Tibial nerve (tissue), 4 donors: ENCODE measurements around the gene CD300LF. TPM values are rescaled to one million over a fixed set of nuclear protein-coding genes. Genes with fewer than 3 reads are reported as not detected.
A peak's percentile ranks its signal among the peaks of the same experiment; 100 is the strongest.

Experiments
- DNase-seq, 2 donors: peaks; one replicate each; pipeline ENCODE4 v3.0.0-alpha.2; 2019; ENCODE audit warnings: low spot score in 2 of 2
- H3K27ac ChIP-seq, 4 donors: fragments of 200-600 bp; sonication (generic) in 3 of 4; one replicate each; pipeline ENCODE4 v1.5.1; 2017 to 2019; ENCODE audit warnings: mild to moderate bottlenecking in 1 of 4
- H3K27me3 ChIP-seq, 2 donors: fragments of 200-600 bp; sonication (generic) in 1 of 2; one replicate each; pipeline versions ENCODE4 v1.5.1 to v1.6.0; 2017 to 2019
- H3K36me3 ChIP-seq, 3 donors: fragments of 200-600 bp; sonication (generic); one replicate each; pipeline ENCODE4 v1.5.1; 2018 to 2019
- H3K4me1 ChIP-seq, 4 donors: fragments of 200-600 bp; sonication (generic) in 3 of 4; one replicate each; pipeline ENCODE4 v1.5.1; 2017 to 2019
- H3K4me3 ChIP-seq, 4 donors: fragments of 200-600 bp; sonication (generic) in 3 of 4; one replicate each; pipeline ENCODE4 v1.5.1; 2017 to 2019; ENCODE audit warnings: mild to moderate bottlenecking in 1 of 4, moderate library complexity in 1 of 4
- H3K9me3 ChIP-seq, 4 donors: fragments of 200-600 bp; sonication (generic) in 3 of 4; one replicate each; pipeline ENCODE4 v1.5.1; 2017 to 2019
- EP300 ChIP-seq, 2 donors: sonication (generic); formaldehyde crosslinking; IDR thresholded peaks; one replicate each; pipeline ENCODE4 v1.6.1; 2017; ENCODE audit warnings: antibody characterized with exemption in 2 of 2, mild to moderate bottlenecking in 1 of 2
- POLR2A ChIP-seq, 2 donors: fragments of 450-650 bp; IDR thresholded peaks; one replicate each; pipeline ENCODE4 v1.6.1; 2017; ENCODE audit warnings: antibody characterized with exemption in 2 of 2, mild to moderate bottlenecking in 2 of 2, moderate library complexity in 2 of 2
- WGBS, 2 donors: methylation state at CpG; one replicate each; pipeline ENCODE4 v1.1.5; 2018; 5-methylcytosine and 5-hydroxymethylcytosine counted together
- total RNA-seq, 4 donors: library from RNA; depleted of rRNA; stranded (reverse); fragments of >200 nt; gene quantifications; one replicate each; pipeline ENCODE4 v1.1.0, GENCODE V29; 2016
- TF ChIP-seq, protein P1 (sequence below), 5 experiments: fragments of 200-600 bp in 3 of 5; fragments of 450-650 bp in 2 of 5; sonication (generic) in 3 of 5; IDR thresholded peaks; one replicate each; pipeline ENCODE4 v1.5.1; 2016 to 2019; ENCODE audit warnings: antibody characterized with exemption in 5 of 5, mild to moderate bottlenecking in 3 of 5, moderate library complexity in 2 of 5

CD300LF gene
- total RNA-seq, 4 donors from 2014 or later = 2.1 TPM; not detected in 3

DNA sequence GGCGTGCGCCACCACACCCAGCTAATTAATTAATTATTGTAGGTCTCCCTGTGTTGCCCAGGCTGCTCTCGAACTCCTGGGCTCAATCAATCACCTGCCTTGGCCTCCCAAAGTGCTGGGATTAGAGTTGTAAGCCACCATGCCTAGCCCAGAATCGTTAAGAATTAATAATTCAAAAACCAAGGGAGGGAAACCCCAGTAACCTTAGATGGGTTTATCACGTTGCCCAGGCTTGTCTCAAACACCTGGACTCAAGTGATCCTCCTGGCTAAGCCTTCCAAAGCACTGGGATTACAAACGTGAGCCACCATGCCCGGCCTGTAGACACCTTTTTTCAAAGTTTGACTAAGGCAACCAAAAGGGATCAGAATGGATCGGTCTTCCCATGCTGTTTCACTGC is 21.6 kb downstream of the CD300LF start:
- 79 to 84% methylated on average over 8 of the region's 8 CpGs for WGBS, 2 donors
- no peaks in the 10 kb centered on the region for H3K27me3 ChIP-seq
- no peaks in the 10 kb centered on the region for H3K4me1 ChIP-seq
- H3K9me3 ChIP-seq = no peaks in the 10 kb centered on the region
- TF ChIP-seq, protein P1, sequence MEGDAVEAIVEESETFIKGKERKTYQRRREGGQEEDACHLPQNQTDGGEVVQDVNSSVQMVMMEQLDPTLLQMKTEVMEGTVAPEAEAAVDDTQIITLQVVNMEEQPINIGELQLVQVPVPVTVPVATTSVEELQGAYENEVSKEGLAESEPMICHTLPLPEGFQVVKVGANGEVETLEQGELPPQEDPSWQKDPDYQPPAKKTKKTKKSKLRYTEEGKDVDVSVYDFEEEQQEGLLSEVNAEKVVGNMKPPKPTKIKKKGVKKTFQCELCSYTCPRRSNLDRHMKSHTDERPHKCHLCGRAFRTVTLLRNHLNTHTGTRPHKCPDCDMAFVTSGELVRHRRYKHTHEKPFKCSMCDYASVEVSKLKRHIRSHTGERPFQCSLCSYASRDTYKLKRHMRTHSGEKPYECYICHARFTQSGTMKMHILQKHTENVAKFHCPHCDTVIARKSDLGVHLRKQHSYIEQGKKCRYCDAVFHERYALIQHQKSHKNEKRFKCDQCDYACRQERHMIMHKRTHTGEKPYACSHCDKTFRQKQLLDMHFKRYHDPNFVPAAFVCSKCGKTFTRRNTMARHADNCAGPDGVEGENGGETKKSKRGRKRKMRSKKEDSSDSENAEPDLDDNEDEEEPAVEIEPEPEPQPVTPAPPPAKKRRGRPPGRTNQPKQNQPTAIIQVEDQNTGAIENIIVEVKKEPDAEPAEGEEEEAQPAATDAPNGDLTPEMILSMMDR (IDR thresholded peaks at IDR 0.05) = no peak
- TF ChIP-seq POLR2A (IDR thresholded peaks at IDR 0.05) (no peak), EP300 (IDR thresholded peaks at IDR 0.05) (no peak)
- peak overlapping the region in 2 of 4 donors; percentile 30 to 52 for H3K27ac ChIP-seq
- no peak overlapping the region for H3K4me3 ChIP-seq
- H3K36me3 ChIP-seq = no peaks in the 10 kb centered on the region
- no peak for DNase-seq

DNA sequence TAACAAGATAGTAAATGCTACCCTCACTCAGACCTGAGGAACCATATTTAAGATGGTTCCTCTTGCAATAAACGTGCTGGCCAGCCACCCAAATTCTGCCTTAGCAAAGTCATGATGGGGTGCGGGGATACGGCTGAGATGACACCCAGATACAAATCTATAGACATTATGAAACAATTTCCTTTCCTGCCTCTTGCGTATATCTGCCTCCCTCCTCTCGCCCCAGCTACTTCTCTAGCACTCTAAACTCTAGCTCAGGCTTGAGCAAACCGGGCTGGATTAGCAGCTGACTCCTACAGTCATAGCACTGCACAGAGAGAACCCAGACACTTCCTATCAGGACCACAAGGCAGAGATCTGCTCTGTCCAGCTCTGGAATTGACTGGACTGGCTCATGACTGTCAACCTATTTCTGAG is 22.3 kb downstream of the CD300LF start:
- H3K4me1 ChIP-seq = no peaks in the 10 kb centered on the region
- H3K36me3 ChIP-seq = no peaks in the 10 kb centered on the region
- H3K9me3 ChIP-seq = no peaks in the 10 kb centered on the region
- DNase-seq = peak in 1 of 2 donors; percentile 35
- H3K27me3 ChIP-seq = no peaks in the 10 kb centered on the region
- no peak overlapping the region for H3K4me3 ChIP-seq
- TF ChIP-seq POLR2A (IDR thresholded peaks at IDR 0.05) (no peak), EP300 (IDR thresholded peaks at IDR 0.05) (peak in 1 of 2 donors; percentile 61)
- 66 to 68% methylated on average over 6 of the region's 6 CpGs for WGBS, 2 donors
- H3K27ac ChIP-seq = peak overlapping the region in 3 of 4 donors; percentile 27 to 52 (median 32)

DNA sequence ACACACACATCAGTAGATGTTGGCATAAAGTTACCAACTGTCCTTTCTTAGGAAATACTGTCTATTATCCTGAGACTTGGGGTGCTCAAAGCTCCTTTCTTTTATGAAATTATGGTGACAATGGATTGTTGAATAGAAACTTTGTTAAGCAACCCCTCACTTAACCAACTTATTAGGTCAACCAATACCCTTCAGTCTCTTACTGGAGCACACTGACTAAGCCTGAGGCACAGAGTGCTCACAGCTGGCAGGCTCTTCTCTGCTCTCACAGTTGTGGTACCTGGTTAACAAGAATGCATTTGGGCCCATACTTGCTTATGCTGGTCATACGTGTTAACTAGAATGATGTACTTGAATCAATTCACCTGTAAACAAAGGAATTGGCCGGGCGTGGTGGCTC is 24.8 kb downstream of the CD300LF start:
- DNase-seq = no peak
- H3K27me3 ChIP-seq = no peaks in the 10 kb centered on the region
- no peak overlapping the region for H3K4me3 ChIP-seq
- 89 to 91% methylated on average over 3 of the region's 3 CpGs for WGBS, 2 donors
- no peaks in the 10 kb centered on the region for H3K4me1 ChIP-seq
- no peak for TF ChIP-seq POLR2A (IDR thresholded peaks at IDR 0.05)
- TF ChIP-seq, protein P1 (IDR thresholded peaks at IDR 0.05) = no peak
- no peak for TF ChIP-seq EP300 (IDR thresholded peaks at IDR 0.05)
- H3K9me3 ChIP-seq = no peaks in the 10 kb centered on the region
- H3K27ac ChIP-seq = no peak overlapping the region
- H3K36me3 ChIP-seq = no peaks in the 10 kb centered on the region

DNA sequence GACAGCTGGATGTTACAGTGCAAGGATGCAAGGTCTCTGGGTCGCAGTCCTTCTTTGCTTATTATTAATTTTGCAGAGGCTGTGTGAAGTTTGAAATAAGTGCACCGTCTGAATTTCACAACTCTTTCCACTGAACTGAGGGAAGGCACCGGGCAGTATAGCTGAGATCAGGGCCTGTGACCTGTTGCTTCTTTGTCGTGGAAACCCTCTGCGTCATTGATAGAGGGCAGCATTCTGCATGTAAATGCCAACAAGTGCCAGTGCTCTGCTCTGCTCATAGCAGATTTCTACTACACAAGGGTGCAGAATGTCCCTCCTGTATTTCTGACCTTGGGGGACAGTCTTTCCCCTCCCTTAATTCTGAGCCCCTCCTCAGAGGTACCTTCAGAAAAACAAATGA is 26.0 kb downstream of the CD300LF start:
- no peaks in the 10 kb centered on the region for H3K4me1 ChIP-seq

DNA sequence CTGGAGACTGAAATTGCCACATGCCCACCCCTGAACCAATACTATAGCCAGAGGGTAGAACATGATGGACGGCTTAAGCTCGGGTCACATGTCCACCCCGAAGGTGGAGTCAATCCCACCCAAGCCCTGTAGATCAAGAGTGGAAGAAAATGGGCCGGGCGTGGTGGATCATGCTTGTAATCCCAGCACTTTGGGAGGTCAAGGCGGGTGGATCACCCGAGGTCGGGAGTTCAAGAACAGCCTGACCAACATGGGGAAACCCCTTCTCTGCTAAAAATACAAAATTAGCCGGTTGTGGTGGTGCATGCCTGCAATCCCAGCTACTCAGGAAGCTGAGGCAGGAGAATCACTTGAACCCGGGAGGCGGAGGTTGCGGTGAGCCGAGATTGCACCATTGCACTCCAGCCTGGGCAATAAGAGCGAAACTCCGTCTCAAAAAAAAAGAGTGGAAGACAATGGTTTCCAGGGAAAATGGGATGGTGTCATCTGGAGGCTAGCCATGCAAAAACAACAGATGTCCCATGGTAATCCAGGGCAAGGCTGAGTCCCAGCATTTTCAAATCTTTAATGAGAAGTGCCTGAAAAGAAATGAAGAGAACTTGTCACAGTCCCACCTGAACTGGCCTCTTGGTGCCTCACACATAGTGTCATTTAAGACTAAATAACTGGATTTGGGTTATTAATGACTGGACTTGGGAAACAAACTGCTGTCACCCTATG is 30.1 kb downstream of the CD300LF start:
- no peaks in the 10 kb centered on the region for H3K36me3 ChIP-seq
- H3K4me1 ChIP-seq = peaks cover 0 to 6% (median 1%) of the 10 kb centered on the region in 4 donors
- no peak overlapping the region for H3K27ac ChIP-seq
- no peaks in the 10 kb centered on the region for H3K27me3 ChIP-seq
- H3K4me3 ChIP-seq = no peak overlapping the region
- H3K9me3 ChIP-seq = no peaks in the 10 kb centered on the region
- DNase-seq = no peak
- WGBS, 2 donors = 77 to 83% methylated on average over 15 of the region's 15 CpGs
- TF ChIP-seq EP300 (IDR thresholded peaks at IDR 0.05) (no peak), POLR2A (IDR thresholded peaks at IDR 0.05) (no peak)
- TF ChIP-seq, protein P1 (IDR thresholded peaks at IDR 0.05) = no peak

More for the DNA sequence above, 26.0 kb downstream of the CD300LF start:
- H3K9me3 ChIP-seq = no peaks in the 10 kb centered on the region
- TF ChIP-seq EP300 (IDR thresholded peaks at IDR 0.05) (no peak), POLR2A (IDR thresholded peaks at IDR 0.05) (no peak)
- TF ChIP-seq, protein P1 (IDR thresholded peaks at IDR 0.05) = no peak
- no peaks in the 10 kb centered on the region for H3K27me3 ChIP-seq
- H3K4me3 ChIP-seq = no peak overlapping the region
- no peak overlapping the region for H3K27ac ChIP-seq
- no peaks in the 10 kb centered on the region for H3K36me3 ChIP-seq
- 37 to 40% methylated on average over 5 of the region's 5 CpGs for WGBS, 2 donors
- no peak for DNase-seq
